ENCODE data around the gene ABLIM1. TPM values are rescaled to one million over a fixed set of nuclear protein-coding genes. Genes with fewer than 3 reads are reported as not detected.
A peak's percentile ranks its signal among the peaks of the same experiment; 100 is the strongest.

ABLIM1 gene
- total and polyA plus RNA-seq, 2 experiments from 2014 or later, result 21.9 to 45.1 TPM

DNA sequence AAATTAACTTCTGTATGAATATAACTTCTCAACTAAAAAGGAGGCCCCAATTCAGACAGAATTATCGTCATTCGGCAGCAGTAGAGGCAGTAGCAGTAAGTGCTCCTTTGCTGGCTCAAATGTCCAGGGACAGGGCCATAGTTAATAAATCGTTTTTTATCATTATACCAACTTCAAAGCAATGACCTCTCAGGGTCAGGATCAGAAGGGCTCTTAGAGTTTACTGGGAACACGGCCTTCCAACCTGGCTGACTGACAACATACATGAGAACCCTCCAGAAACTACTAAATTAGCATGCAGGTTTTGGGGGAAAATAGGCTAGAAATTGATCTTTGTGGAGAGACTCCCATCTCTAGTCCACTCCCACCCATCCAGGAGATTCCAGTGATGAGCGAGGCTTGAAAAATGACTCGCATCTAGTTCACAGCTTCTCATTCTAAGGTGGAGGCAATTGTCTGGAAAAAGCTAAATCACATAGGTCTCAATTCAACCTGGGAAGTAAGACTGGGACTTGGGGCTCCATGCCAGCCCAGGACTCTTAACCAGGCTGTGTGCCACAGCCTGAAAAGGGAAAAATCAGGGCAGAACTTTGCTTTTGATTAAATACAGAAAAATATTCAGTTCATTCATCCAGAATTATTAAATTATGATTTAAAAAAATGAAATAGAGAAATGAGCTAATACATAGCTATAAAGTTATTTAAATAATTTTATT lies 84.6 kb downstream of the ABLIM1 start (continued):
- TF ChIP-seq, protein P1, sequence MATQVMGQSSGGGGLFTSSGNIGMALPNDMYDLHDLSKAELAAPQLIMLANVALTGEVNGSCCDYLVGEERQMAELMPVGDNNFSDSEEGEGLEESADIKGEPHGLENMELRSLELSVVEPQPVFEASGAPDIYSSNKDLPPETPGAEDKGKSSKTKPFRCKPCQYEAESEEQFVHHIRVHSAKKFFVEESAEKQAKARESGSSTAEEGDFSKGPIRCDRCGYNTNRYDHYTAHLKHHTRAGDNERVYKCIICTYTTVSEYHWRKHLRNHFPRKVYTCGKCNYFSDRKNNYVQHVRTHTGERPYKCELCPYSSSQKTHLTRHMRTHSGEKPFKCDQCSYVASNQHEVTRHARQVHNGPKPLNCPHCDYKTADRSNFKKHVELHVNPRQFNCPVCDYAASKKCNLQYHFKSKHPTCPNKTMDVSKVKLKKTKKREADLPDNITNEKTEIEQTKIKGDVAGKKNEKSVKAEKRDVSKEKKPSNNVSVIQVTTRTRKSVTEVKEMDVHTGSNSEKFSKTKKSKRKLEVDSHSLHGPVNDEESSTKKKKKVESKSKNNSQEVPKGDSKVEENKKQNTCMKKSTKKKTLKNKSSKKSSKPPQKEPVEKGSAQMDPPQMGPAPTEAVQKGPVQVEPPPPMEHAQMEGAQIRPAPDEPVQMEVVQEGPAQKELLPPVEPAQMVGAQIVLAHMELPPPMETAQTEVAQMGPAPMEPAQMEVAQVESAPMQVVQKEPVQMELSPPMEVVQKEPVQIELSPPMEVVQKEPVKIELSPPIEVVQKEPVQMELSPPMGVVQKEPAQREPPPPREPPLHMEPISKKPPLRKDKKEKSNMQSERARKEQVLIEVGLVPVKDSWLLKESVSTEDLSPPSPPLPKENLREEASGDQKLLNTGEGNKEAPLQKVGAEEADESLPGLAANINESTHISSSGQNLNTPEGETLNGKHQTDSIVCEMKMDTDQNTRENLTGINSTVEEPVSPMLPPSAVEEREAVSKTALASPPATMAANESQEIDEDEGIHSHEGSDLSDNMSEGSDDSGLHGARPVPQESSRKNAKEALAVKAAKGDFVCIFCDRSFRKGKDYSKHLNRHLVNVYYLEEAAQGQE (IDR thresholded peaks at IDR 0.05; ENCODE audit: unreplicated experiment), result no peak
- TF ChIP-seq JUNB (IDR thresholded peaks at IDR 0.05; ENCODE audit: unreplicated experiment), result no peak
- TF ChIP-seq NANOG (IDR thresholded peaks at IDR 0.05; ENCODE audit: borderline replicate concordance), result no peak

DNA sequence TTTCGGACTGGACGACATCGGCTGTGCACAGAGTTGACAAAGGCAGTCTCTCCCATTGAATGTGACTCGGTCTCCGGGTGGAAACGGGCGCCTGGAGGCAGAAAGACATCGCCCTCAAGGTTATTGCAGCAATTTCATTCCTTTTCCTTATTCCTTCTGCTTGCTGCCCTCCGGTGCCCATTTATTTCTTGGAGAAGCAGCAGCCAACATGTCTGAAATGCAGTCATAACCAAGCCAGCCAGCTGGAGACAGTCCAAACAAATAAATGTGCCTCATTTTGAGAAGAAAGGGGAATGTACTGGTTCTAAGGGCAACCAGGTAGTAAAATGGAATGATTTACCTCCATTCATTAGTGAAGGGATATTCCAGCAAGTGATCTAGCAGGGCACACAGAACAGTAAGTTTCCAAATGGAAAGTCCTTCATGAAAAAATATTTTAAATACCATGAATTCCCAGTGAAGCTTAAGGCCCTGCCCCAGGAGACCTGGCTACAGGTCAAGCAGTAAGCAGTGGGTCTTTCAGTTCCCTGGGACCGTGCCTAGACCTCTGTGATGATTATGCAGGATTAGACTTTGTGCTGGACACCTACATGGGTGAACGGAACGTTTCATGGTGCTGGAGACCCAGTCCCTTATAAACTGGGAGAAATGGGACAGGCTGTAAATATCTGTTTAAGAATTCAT lies 86.6 kb downstream of the ABLIM1 start:
- Histone ChIP-seq H3F3A (replicated peaks; ENCODE audit: low read depth) (no peaks in the 10 kb centered on the region), H3K4me1 (ENCODE audit: insufficient read depth) (peaks cover 7% of the 10 kb centered on the region; the same call in 1 of the 2 replicates), H4K20me1 (replicated peaks; ENCODE audit: insufficient read depth) (no peaks in the 10 kb centered on the region), H2AFZ (no peak overlapping the region), H3K36me3 (ENCODE audit: insufficient read depth) (no peaks in the 10 kb centered on the region), H3K4me2 (no peak overlapping the region), H3K9me2 (ENCODE audit: insufficient read depth) (no peaks in the 10 kb centered on the region), H3K27ac (ENCODE audit: low read depth) (no peak overlapping the region), H3K4me3 (no peak overlapping the region), H3K27me3 (ENCODE audit: insufficient read depth) (no peaks in the 10 kb centered on the region), H3K79me2 (replicated peaks; ENCODE audit: insufficient read depth) (no peaks in the 10 kb centered on the region)
- DNase-seq (ENCODE audit: low spot score) (no peak), ATAC-seq (no peak)
- no peaks in the 10 kb centered on the region for H3K27me3 Mint-ChIP-seq (ENCODE audit: insufficient read depth, low read depth, poor library complexity)
- no peak overlapping the region for H3K4me3 Mint-ChIP-seq
- no peak for TF ChIP-seq JUNB (IDR thresholded peaks at IDR 0.05; ENCODE audit: unreplicated experiment)
- TF ChIP-seq, protein P2, sequence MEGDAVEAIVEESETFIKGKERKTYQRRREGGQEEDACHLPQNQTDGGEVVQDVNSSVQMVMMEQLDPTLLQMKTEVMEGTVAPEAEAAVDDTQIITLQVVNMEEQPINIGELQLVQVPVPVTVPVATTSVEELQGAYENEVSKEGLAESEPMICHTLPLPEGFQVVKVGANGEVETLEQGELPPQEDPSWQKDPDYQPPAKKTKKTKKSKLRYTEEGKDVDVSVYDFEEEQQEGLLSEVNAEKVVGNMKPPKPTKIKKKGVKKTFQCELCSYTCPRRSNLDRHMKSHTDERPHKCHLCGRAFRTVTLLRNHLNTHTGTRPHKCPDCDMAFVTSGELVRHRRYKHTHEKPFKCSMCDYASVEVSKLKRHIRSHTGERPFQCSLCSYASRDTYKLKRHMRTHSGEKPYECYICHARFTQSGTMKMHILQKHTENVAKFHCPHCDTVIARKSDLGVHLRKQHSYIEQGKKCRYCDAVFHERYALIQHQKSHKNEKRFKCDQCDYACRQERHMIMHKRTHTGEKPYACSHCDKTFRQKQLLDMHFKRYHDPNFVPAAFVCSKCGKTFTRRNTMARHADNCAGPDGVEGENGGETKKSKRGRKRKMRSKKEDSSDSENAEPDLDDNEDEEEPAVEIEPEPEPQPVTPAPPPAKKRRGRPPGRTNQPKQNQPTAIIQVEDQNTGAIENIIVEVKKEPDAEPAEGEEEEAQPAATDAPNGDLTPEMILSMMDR (conservative IDR thresholded peaks at IDR 0.05; ENCODE audit: low read depth in 2 of 2), result 0 out of 4 replicates have a peak, but pooled peaks of 1 of the 2 experiments have one; percentile 1
- peaks cover 11% of the 10 kb centered on the region; the same call in 2 of the 3 replicates for H3K4me1 Mint-ChIP-seq
- no peaks in the 10 kb centered on the region for H3K9me3 Mint-ChIP-seq
- H3K36me3 Mint-ChIP-seq (ENCODE audit: low read depth), result no peaks in the 10 kb centered on the region
- H3K27ac Mint-ChIP-seq, result no peak overlapping the region

DNA sequence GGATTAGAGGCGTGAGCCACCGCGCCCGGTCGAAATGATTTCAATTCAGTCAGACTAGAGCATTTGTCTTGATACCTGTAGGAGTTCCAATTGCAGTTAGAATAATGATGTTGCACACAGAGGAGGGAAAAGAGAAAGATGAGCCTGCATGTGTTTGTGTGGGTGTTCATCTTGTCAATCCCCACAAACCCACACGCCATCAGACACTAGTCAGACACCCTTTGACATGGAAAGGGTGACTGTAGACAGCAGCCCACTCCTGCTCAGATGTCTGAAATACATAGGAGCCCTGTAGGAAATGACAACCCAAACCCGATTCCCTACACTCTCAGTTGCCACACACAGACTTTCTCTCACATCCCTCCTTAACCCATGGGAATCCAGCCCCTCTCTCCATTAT lies 92.0 kb downstream of the ABLIM1 start:
- Histone ChIP-seq H4K20me1 (replicated peaks; ENCODE audit: insufficient read depth) (no peaks in the 10 kb centered on the region), H3K4me2 (no peak overlapping the region), H2AFZ (no peak overlapping the region), H3K9me2 (ENCODE audit: insufficient read depth) (no peaks in the 10 kb centered on the region), H3K27me3 (ENCODE audit: insufficient read depth) (no peaks in the 10 kb centered on the region), H3K4me3 (no peak overlapping the region), H3K79me2 (replicated peaks; ENCODE audit: insufficient read depth) (no peaks in the 10 kb centered on the region), H3K36me3 (ENCODE audit: insufficient read depth) (no peaks in the 10 kb centered on the region), H3K4me1 (ENCODE audit: insufficient read depth) (no peaks in the 10 kb centered on the region), H3K27ac (ENCODE audit: low read depth) (no peak overlapping the region), H3F3A (replicated peaks; ENCODE audit: low read depth) (no peaks in the 10 kb centered on the region)
- DNase-seq (ENCODE audit: low spot score), result no peak
- Mint-ChIP-seq H3K36me3 (ENCODE audit: low read depth) (no peaks in the 10 kb centered on the region), H3K4me1 (no peaks in the 10 kb centered on the region), H3K27me3 (ENCODE audit: insufficient read depth, low read depth, poor library complexity) (no peaks in the 10 kb centered on the region), H3K27ac (no peak overlapping the region), H3K4me3 (no peak overlapping the region), H3K9me3 (no peaks in the 10 kb centered on the region)
- no peak for ATAC-seq
- TF ChIP-seq ZNF114 (CRISPR knock-in tag; IDR thresholded peaks at IDR 0.05), result no peak
- no peak for TF ChIP-seq NANOG (IDR thresholded peaks at IDR 0.05; ENCODE audit: borderline replicate concordance)
- TF ChIP-seq POLR2AphosphoS5 (IDR thresholded peaks at IDR 0.05; ENCODE audit: low read depth), result no peak
